Caco-2 (cell line): ENCODE results near the gene SNX25. TPM values are rescaled to one million over a fixed set of nuclear protein-coding genes. Genes with fewer than 3 reads are reported as not detected.

Source experiments
- BruUV-seq: library from RNA; stranded (reverse); fragments of 400-500 nt; replicated peaks from 2 replicates; lab custom pipeline; 2021; lab: Mats Ljungman, UMichigan
- CTCF ChIA-PET: fragments of 300-600 bp; sonication (Branson Sonifier 250); formaldehyde crosslinking; loops from one replicate; lab custom pipeline; 2022; ENCODE audit warnings: antibody characterized with exemption; lab: Charles Lee
- POLR2A ChIA-PET: fragments of 300-600 bp; sonication (Branson Sonifier 250); formaldehyde crosslinking; loops from one replicate; lab custom pipeline; 2022; ENCODE audit warnings: antibody characterized with exemption; lab: Charles Lee
- DNase-seq, 2 experiments: peaks; one replicate each; pipeline versions ENCODE4 v3.0.0 to v3.0.0-alpha.2; 2020 to 2022
- H3K27me3 ChIP-seq: replicated peaks from 2 replicates; pipeline ENCODE4 v1.6.0; 2011; ENCODE audit warnings: low read length; ENCODE audit not compliant: control insufficient read depth, insufficient read depth
- H3K36me3 ChIP-seq: 2 replicates; pipeline ENCODE4 v1.5.1; 2011; ENCODE audit warnings: low read length; ENCODE audit not compliant: control insufficient read depth, insufficient read depth
- H3K4me1 ChIP-seq: fragments of 250-450 bp; sonication (Bioruptor Pico); 2 replicates; pipeline ENCODE4 v1.5.1; 2020; ENCODE audit warnings: mild to moderate bottlenecking
- H3K4me3 ChIP-seq: 2 replicates; pipeline ENCODE4 v1.5.1; 2011; ENCODE audit warnings: low read depth, mild to moderate bottlenecking, control low read depth, low read length
- H3K9me3 ChIP-seq: fragments of 250-450 bp; sonication (Bioruptor Pico); 2 replicates; pipeline ENCODE4 v1.5.1; 2020; ENCODE audit warnings: mild to moderate bottlenecking, moderate library complexity
- H3K27ac Mint-ChIP-seq: one replicate; pipeline ENCODE4 v1.8.0; 2022; ENCODE audit warnings: mixed read lengths; ENCODE audit not compliant: unreplicated experiment
- H3K27me3 Mint-ChIP-seq: one replicate; pipeline ENCODE4 v1.8.0; 2022; ENCODE audit warnings: mixed read lengths; ENCODE audit not compliant: insufficient read depth, unreplicated experiment
- H3K36me3 Mint-ChIP-seq: one replicate; pipeline ENCODE4 v1.8.0; 2022; ENCODE audit warnings: mild to moderate bottlenecking, mixed read lengths; ENCODE audit not compliant: insufficient read depth, unreplicated experiment
- H3K4me1 Mint-ChIP-seq: one replicate; pipeline ENCODE4 v1.8.0; 2022; ENCODE audit warnings: low read depth, mixed read lengths; ENCODE audit not compliant: unreplicated experiment
- H3K4me3 Mint-ChIP-seq: one replicate; pipeline ENCODE4 v1.8.0; 2022; ENCODE audit warnings: mild to moderate bottlenecking, moderate library complexity, mixed read lengths; ENCODE audit not compliant: unreplicated experiment
- H3K9me3 Mint-ChIP-seq: one replicate; pipeline ENCODE4 v1.8.0; 2022; ENCODE audit warnings: mixed read lengths; ENCODE audit not compliant: unreplicated experiment
- CTCF ChIP-seq, 2 experiments: fragments of 200-600 bp in 1 of 2; IDR thresholded peaks; 1 replicate in 1 of 2; 2 replicates in 1 of 2; pipeline versions ENCODE4 v1.5.1 to v1.8.0; 2011 to 2022; ENCODE audit warnings: antibody characterized with exemption in 1 of 2, control low read depth in 1 of 2, inconsistent platforms in 1 of 2, low read depth in 1 of 2, low read length in 1 of 2, mild to moderate bottlenecking in 1 of 2, moderate library complexity in 1 of 2; ENCODE audit not compliant: insufficient read depth in 1 of 2, severe bottlenecking in 1 of 2, unreplicated experiment in 1 of 2
- intact Hi-C: fragments of 100-400 bp; cut with micrococcal nuclease; formaldehyde crosslinking; loops from one replicate; pipeline ENCODE4 v1.10.0; 2022; ENCODE audit not compliant: unreplicated experiment
- total RNA-seq: library from RNA; stranded (reverse); gene quantifications from 2 replicates; pipeline ENCODE4 v1.2.3, GENCODE V29; 2022

SNX25 gene
- total RNA-seq, 1 experiment from 2014 or later: 9.3 TPM

GRCh38 chr4:185272245-185272644 lies 62.8 kb downstream of the SNX25 start:
- no peaks in the 10 kb centered on the region for H3K27me3 ChIP-seq
- intact Hi-C loops: no loop called here
- Mint-ChIP-seq H3K27me3 (no peaks in the 10 kb centered on the region), H3K4me3 (no peak overlapping the region), H3K4me1 (peaks cover 24% of the 10 kb centered on the region), H3K27ac (no peak overlapping the region), H3K9me3 (no peaks in the 10 kb centered on the region), H3K36me3 (no peaks in the 10 kb centered on the region)
- no peak for DNase-seq
- ChIA-PET POLR2A (no interaction called here), CTCF (interaction anchor here (0.6 to 0.7 kb wide), 2 partner anchors 57 to 161 kb away, joined by 3 read pairs; no protein-coding TSS in a partner anchor)
- no peaks in the 10 kb centered on the region for H3K9me3 ChIP-seq
- peaks cover 18% of the 10 kb centered on the region for H3K4me1 ChIP-seq
- no peak overlapping the region for H3K4me3 ChIP-seq
- no TSS peak for BruUV-seq
- H3K36me3 ChIP-seq: 0 out of 2 replicates have a peak, but pooled peaks cover 1% of the 10 kb centered on the region
- TF ChIP-seq CTCF (IDR thresholded peaks at IDR 0.05; ENCODE audit: insufficient read depth in 1 of 2, low read depth in 1 of 2, low read length in 1 of 2, severe bottlenecking in 1 of 2, unreplicated experiment in 1 of 2): no peak

DNA sequence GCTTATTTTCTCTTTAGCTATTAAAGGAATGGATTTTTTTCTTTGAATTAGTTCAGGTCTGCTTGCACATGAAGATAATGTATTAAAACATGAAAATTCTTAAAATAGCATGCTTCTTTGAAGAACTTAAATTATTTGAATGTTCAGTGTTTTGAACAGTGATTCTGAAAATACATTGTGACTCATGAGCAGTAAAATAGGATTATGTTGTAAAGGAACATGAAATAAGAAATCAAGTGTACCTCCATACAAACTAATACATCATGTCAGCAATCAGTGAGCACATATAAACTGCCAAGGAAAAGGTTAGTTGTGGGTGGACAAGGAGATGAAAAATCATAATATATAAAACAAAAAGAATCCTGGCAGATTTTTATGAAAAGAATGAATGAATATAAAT lies 66.1 kb downstream of the SNX25 start:
- POLR2A ChIA-PET: no interaction called here
- H3K4me1 ChIP-seq: no peaks in the 10 kb centered on the region
- Mint-ChIP-seq H3K27ac (no peak overlapping the region), H3K27me3 (no peaks in the 10 kb centered on the region), H3K36me3 (no peaks in the 10 kb centered on the region), H3K4me3 (no peak overlapping the region), H3K9me3 (no peaks in the 10 kb centered on the region), H3K4me1 (peaks cover 9% of the 10 kb centered on the region)
- no peak overlapping the region for H3K4me3 ChIP-seq
- 0 out of 2 replicates have a peak, but pooled peaks cover 1% of the 10 kb centered on the region for H3K36me3 ChIP-seq
- no peak for DNase-seq
- no peaks in the 10 kb centered on the region for H3K9me3 ChIP-seq
- intact Hi-C loops: no loop called here
- no peaks in the 10 kb centered on the region for H3K27me3 ChIP-seq
- no TSS peak for BruUV-seq
- CTCF ChIA-PET: no interaction called here
- no peak for TF ChIP-seq CTCF (IDR thresholded peaks at IDR 0.05; ENCODE audit: insufficient read depth in 1 of 2, low read depth in 1 of 2, low read length in 1 of 2, severe bottlenecking in 1 of 2, unreplicated experiment in 1 of 2)

DNA sequence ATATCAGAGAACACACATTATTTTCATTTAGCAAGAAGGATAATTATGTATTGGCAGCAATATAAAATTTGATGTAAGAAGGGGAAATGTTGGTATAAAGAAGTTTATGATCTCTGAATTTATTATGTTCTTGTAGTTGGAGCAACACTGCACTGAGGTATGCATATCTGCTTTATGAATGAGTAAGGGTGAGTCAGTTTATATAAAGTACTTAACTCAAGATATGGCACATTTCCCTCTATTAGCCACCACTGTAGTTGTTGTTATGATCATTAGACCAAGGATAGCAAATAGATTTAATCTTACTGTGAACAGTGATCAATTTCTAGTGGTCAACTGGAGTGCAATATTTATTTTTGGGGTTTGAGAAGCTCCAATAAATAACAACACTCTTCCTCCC lies 66.6 kb downstream of the SNX25 start:
- no peak for DNase-seq
- intact Hi-C loops: no loop called here
- Histone ChIP-seq H3K4me1 (no peaks in the 10 kb centered on the region), H3K9me3 (no peaks in the 10 kb centered on the region), H3K36me3 (0 out of 2 replicates have a peak, but pooled peaks cover 1% of the 10 kb centered on the region), H3K27me3 (no peaks in the 10 kb centered on the region), H3K4me3 (no peak overlapping the region)
- ChIA-PET POLR2A (no interaction called here), CTCF (no interaction called here)
- TF ChIP-seq CTCF (IDR thresholded peaks at IDR 0.05; ENCODE audit: insufficient read depth in 1 of 2, low read depth in 1 of 2, low read length in 1 of 2, severe bottlenecking in 1 of 2, unreplicated experiment in 1 of 2): no peak
- no TSS peak for BruUV-seq
- no peak overlapping the region for H3K27ac Mint-ChIP-seq
- H3K9me3 Mint-ChIP-seq: no peaks in the 10 kb centered on the region
- no peak overlapping the region for H3K4me3 Mint-ChIP-seq
- H3K36me3 Mint-ChIP-seq: no peaks in the 10 kb centered on the region
- H3K4me1 Mint-ChIP-seq: peaks cover 3% of the 10 kb centered on the region
- H3K27me3 Mint-ChIP-seq: no peaks in the 10 kb centered on the region
